ENCODE measurements around the gene NFATC2IP. TPM values are rescaled to one million over a fixed set of nuclear protein-coding genes. Genes with fewer than 3 reads are reported as not detected.

NFATC2IP gene
- total and polyA plus RNA-seq, 5 experiments from 2014 or later = 22.8 to 116 (median 30.2) TPM

DNA sequence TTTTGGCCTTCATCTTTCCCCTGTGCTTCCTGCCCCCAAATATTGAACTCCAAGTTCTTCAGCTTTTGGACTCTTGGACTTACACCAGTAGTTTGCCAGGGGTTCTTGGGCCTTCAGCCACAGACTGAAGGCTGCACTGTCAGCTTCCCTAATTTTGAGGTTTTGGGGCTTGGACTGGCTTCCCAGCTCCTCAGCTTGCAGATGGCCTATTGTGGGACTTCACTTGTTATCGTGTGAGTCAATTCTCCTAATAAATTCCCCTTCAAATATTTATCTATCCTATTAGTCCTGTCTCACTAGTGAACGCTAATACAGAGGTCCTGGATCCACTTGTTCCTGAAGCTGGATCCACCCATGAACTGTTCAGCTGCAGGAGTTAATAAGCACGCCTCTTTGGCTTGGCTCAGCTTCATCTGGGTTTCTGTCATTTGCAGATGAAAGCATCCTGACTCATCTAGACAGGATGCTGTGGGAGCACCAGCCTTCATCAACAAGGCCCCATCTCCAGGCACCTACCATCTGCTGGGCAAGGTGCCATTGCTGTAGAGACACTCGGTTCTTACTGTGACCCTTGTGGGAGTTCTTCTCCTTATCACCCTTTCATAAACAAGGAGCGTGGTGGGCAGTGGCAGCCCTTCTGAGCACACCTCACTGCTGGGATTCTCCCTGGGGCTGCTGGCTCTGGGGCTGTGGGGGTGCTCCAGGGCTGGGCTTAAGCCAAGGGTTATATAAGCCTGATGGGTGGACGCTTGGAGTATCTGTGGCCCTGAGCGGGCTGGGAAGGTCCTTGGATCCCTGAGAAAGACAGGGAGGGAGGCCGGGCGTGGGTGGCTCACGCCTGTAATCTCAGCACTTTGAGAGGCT, 57.2 kb downstream of the NFATC2IP start:
- DNase-seq (peak in 8 of 10 donors; percentile 43 to 88 (median 64)), ATAC-seq (peak; percentile 76 to 80)
- H3K27me3 Mint-ChIP-seq = no peaks in the 10 kb centered on the region
- H3K9me3 Mint-ChIP-seq = peaks cover 0 to 3% (median 0%) of the 10 kb centered on the region in 9 donors
- POLR2A ChIA-PET = interaction anchor here (0.7 to 23.0 kb wide), 7 partner anchors 9 to 735 kb away, joined by 3 to 494 read pairs (median 7); partner anchors contain the start of genes ATXN2L and LAT
- H3K36me3 Mint-ChIP-seq = no peaks in the 10 kb centered on the region
- H3K27ac Mint-ChIP-seq = peak overlapping the region; percentile 90 to 100 (median 95)
- peak overlapping the region; percentile 57 to 89 (median 72) for H3K4me3 Mint-ChIP-seq
- peaks cover 29 to 65% (median 62%) of the 10 kb centered on the region in 4 donors for H3K4me1 Mint-ChIP-seq

DNA sequence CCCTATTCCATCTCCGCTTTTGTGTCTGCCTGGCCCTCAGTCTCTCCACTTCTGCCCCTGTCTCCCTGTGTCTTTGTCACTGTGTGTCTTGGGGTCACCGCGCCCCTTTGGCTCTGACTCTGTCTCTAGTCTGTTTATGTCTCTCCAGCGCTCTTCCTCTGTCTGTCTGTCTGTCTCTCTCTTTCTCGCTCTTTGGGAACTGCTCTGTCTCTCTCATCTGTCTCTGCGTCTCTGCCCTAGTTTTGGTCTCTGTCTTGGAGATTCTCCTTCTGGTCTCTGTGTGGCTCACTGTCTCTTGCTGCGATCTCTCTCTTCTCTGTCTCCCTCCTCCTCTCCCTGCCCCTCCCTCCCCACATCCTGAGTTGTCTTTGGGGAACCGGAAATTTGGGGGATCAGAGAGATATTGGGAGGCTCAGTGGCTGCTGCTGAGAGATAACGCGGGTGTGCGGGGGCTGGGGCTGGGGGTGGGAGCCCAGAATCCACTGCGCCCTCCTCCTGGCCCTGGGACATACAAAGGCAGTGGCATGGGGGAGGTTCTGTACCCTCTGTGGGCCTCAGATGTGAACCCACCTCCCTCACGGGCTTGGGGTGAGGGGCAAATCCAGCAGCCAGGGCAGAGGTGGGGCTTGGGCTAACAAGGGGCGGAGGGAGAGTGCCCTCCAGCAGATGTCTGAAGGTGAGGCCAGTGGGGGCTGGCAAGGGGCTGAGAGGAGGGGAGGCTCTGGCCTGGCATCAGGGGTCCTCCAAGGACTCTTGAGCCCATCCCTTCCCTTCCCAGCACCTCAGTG, 58.5 kb downstream of the NFATC2IP start:
- peaks cover 0 to 3% (median 0%) of the 10 kb centered on the region in 9 donors for H3K9me3 Mint-ChIP-seq
- DNase-seq (peak in 1 of 10 donors; percentile 16), ATAC-seq (peak in 1 of 2 donors; percentile 7)
- no peaks in the 10 kb centered on the region for H3K36me3 Mint-ChIP-seq
- peak overlapping the region; percentile 90 to 100 (median 96) for H3K27ac Mint-ChIP-seq
- POLR2A ChIA-PET = interaction anchor here (0.7 to 23.0 kb wide), 7 partner anchors 12 to 1450 kb away, joined by 4 to 494 read pairs (median 6); partner anchors contain the start of genes ATXN2L and LAT
- peak overlapping the region; percentile 36 to 89 (median 79) for H3K4me3 Mint-ChIP-seq
- H3K27me3 Mint-ChIP-seq = no peaks in the 10 kb centered on the region
- peaks cover 34 to 76% (median 72%) of the 10 kb centered on the region in 4 donors for H3K4me1 Mint-ChIP-seq

- Mint-ChIP-seq H3K36me3 (no peaks in the 10 kb centered on the region), H3K4me1 (peaks cover 37 to 77% (median 76%) of the 10 kb centered on the region in 4 donors), H3K4me3 (peak overlapping the region in 6 of 10 donors; percentile 68 to 89 (median 80)), H3K9me3 (peaks cover 0 to 3% (median 0%) of the 10 kb centered on the region in 9 donors), H3K27me3 (no peaks in the 10 kb centered on the region), H3K27ac (peak overlapping the region; percentile 90 to 100 (median 96))
- no peak for DNase-seq
- POLR2A ChIA-PET = interaction anchor here (0.8 to 23.0 kb wide), 5 partner anchors 12 to 187 kb away, joined by 4 to 494 read pairs (median 6); partner anchors contain the start of genes ATXN2L and LAT
- ATAC-seq = no peak
Measured at GRCh38 chr16:29009838-29010166, 59.1 kb downstream of the NFATC2IP start.

GRCh38 chr16:29011112-29011511, 60.4 kb downstream of the NFATC2IP start:
- Mint-ChIP-seq H3K9me3 (peaks cover 0 to 3% (median 0%) of the 10 kb centered on the region in 9 donors), H3K4me1 (peaks cover 34 to 78% (median 73%) of the 10 kb centered on the region in 4 donors), H3K27me3 (no peaks in the 10 kb centered on the region), H3K4me3 (peak overlapping the region in 1 of 10 donors; percentile 11), H3K27ac (peak overlapping the region; percentile 80 to 99 (median 96)), H3K36me3 (no peaks in the 10 kb centered on the region)
- POLR2A ChIA-PET = interaction anchor here (0.6 to 23.0 kb wide), 8 partner anchors 10 to 818 kb away, joined by 3 to 494 read pairs (median 8); partner anchors contain the start of genes ATXN2L, LAT and SPNS1
- no peak for DNase-seq
- ATAC-seq = no peak

GRCh38 chr16:29011851-29012250, 61.1 kb downstream of the NFATC2IP start:
- no peak for DNase-seq
- Mint-ChIP-seq H3K4me3 (peak overlapping the region in 4 of 10 donors; percentile 73 to 80 (median 76)), H3K4me1 (peaks cover 31 to 77% (median 70%) of the 10 kb centered on the region in 4 donors), H3K36me3 (no peaks in the 10 kb centered on the region), H3K27ac (peak overlapping the region; percentile 95 to 99 (median 96)), H3K27me3 (no peaks in the 10 kb centered on the region), H3K9me3 (peaks cover 0 to 3% (median 0%) of the 10 kb centered on the region in 9 donors)
- no peak for ATAC-seq
- POLR2A ChIA-PET = interaction anchor here (0.6 to 23.0 kb wide), 6 partner anchors 9 to 817 kb away, joined by 3 to 494 read pairs (median 8); partner anchors contain the start of genes LAT and SPNS1

GRCh38 chr16:29012913-29013553, 62.3 kb downstream of the NFATC2IP start:
- Mint-ChIP-seq H3K36me3 (no peaks in the 10 kb centered on the region), H3K9me3 (peaks cover 0 to under 1% (median 0%) of the 10 kb centered on the region in 9 donors), H3K4me3 (peak overlapping the region in 9 of 10 donors; percentile 54 to 80 (median 74)), H3K27ac (peak overlapping the region; percentile 95 to 99 (median 96)), H3K27me3 (no peaks in the 10 kb centered on the region), H3K4me1 (peaks cover 28 to 69% (median 61%) of the 10 kb centered on the region in 4 donors)
- peak; percentile 71 to 86 for ATAC-seq
- peak in 7 of 10 donors; percentile 39 to 87 (median 70) for DNase-seq
- POLR2A ChIA-PET = interaction anchor here (0.5 to 23.0 kb wide), 10 partner anchors 10 to 949 kb away, joined by 3 to 494 read pairs (median 6); partner anchors contain the start of genes LAT, SPNS1 and TMEM219

GRCh38 chr16:29014561-29015069, 63.9 kb downstream of the NFATC2IP start:
- peak overlapping the region in 5 of 10 donors; percentile 20 to 62 (median 37) for H3K4me3 Mint-ChIP-seq
- no peak for ATAC-seq
- peaks cover 20 to 55% (median 47%) of the 10 kb centered on the region in 4 donors for H3K4me1 Mint-ChIP-seq
- H3K27ac Mint-ChIP-seq = peak overlapping the region; percentile 22 to 99 (median 92)
- no peaks in the 10 kb centered on the region for H3K9me3 Mint-ChIP-seq
- H3K27me3 Mint-ChIP-seq = no peaks in the 10 kb centered on the region
- POLR2A ChIA-PET = interaction anchor here (0.8 to 23.0 kb wide), 9 partner anchors 9 to 135 kb away, joined by 3 to 494 read pairs (median 6); partner anchors contain the start of genes LAT and SPNS1
- no peak for DNase-seq
- H3K36me3 Mint-ChIP-seq = no peaks in the 10 kb centered on the region

Other genes with a start within 250 kb of the NFATC2IP start
- 100 to 1,000 TPM; 271 to 279 TPM for gene EIF3C, start 239.5 kb upstream of the NFATC2IP start, total RNA-seq
- 100 to 1,000 TPM; 208 to 320 (median 221) TPM for gene EIF3C, start 239.5 kb upstream of the NFATC2IP start, polyA plus RNA-seq
- gene NPIPB9, start 199.2 kb upstream of the NFATC2IP start, total RNA-seq = 1 to 10 TPM; 5.8 to 6.2 TPM
- under 1 TPM in 2 of 3 donors, not detected in 1; 0.25 to 0.53 TPM for gene NPIPB9, start 199.2 kb upstream of the NFATC2IP start, polyA plus RNA-seq
- gene ATXN2L, start 127.9 kb upstream of the NFATC2IP start, total RNA-seq = 100 to 1,000 TPM; 310 to 339 TPM
- gene ATXN2L, start 127.9 kb upstream of the NFATC2IP start, polyA plus RNA-seq = 10 to 100 TPM; 14.2 to 28.4 (median 19.5) TPM
- 100 to 1,000 TPM; 117 to 120 TPM for gene TUFM, start 104.6 kb upstream of the NFATC2IP start, total RNA-seq
- 100 to 1,000 TPM; 141 to 155 (median 152) TPM for gene TUFM, start 104.6 kb upstream of the NFATC2IP start, polyA plus RNA-seq
- 100 to 1,000 TPM; 110 to 117 TPM for gene SH2B1, start 87.1 kb upstream of the NFATC2IP start, total RNA-seq
- 1 to 10 TPM; 1.1 to 2.5 (median 2.2) TPM for gene SH2B1, start 87.1 kb upstream of the NFATC2IP start, polyA plus RNA-seq
- 1 to 10 TPM in 1 of 2 experiments, under 1 TPM in 1; 0.58 to 1.2 TPM for gene ATP2A1, start 72.4 kb upstream of the NFATC2IP start, total RNA-seq
- gene ATP2A1, start 72.4 kb upstream of the NFATC2IP start, polyA plus RNA-seq = not detected
- gene RABEP2, start 25.7 kb upstream of the NFATC2IP start, total RNA-seq = 10 to 100 TPM; 34.1 to 35.7 TPM
- 1 to 10 TPM; 2.8 to 6.5 (median 3.0) TPM for gene RABEP2, start 25.7 kb upstream of the NFATC2IP start, polyA plus RNA-seq
- gene CD19, start 19.0 kb upstream of the NFATC2IP start, total RNA-seq = 1 to 10 TPM; 6.9 to 7.6 TPM
- under 1 TPM; 0.17 to 0.19 (median 0.19) TPM for gene CD19, start 19.0 kb upstream of the NFATC2IP start, polyA plus RNA-seq
- gene SPNS1, start 23.8 kb downstream of the NFATC2IP start, total RNA-seq = 10 to 100 TPM; 38.1 to 45.0 TPM
- 10 to 100 TPM; 12.7 to 29.7 (median 24.9) TPM for gene SPNS1, start 23.8 kb downstream of the NFATC2IP start, polyA plus RNA-seq
- 100 to 1,000 TPM; 352 to 353 TPM for gene LAT, start 34.1 kb downstream of the NFATC2IP start, total RNA-seq
- 100 to 1,000 TPM; 255 to 308 (median 288) TPM for gene LAT, start 34.1 kb downstream of the NFATC2IP start, polyA plus RNA-seq

All from naive thymus-derived CD8-positive, alpha-beta T cell (primary cell).